Type B pancreatic cell (in vitro differentiated cells): ENCODE measurements around the gene NECTIN3. TPM values are rescaled to one million over a fixed set of nuclear protein-coding genes. Genes with fewer than 3 reads are reported as not detected.
A peak's percentile ranks its signal among the peaks of the same experiment; 100 is the strongest.

Source experiments
- DNase-seq: peaks from one replicate; pipeline ENCODE4 v3.0.0; 2021; ENCODE audit warnings: mixed read lengths; ENCODE audit not compliant: unreplicated experiment; ENCODE audit errors: extremely low spot score
- H3K27ac Mint-ChIP-seq: 2 replicates; pipeline ENCODE4 v1.8.0; 2021; ENCODE audit warnings: mild to moderate bottlenecking, mixed read lengths
- H3K27me3 Mint-ChIP-seq: 2 replicates; pipeline ENCODE4 v1.8.0; 2021; ENCODE audit warnings: mixed read lengths
- H3K36me3 Mint-ChIP-seq: 2 replicates; pipeline ENCODE4 v1.8.0; 2021; ENCODE audit warnings: mixed read lengths
- H3K4me1 Mint-ChIP-seq: one replicate; pipeline ENCODE4 v1.8.0; 2021; ENCODE audit warnings: mixed read lengths; ENCODE audit not compliant: unreplicated experiment
- H3K4me3 Mint-ChIP-seq: 2 replicates; pipeline ENCODE4 v1.8.0; 2021; ENCODE audit warnings: mild to moderate bottlenecking, mixed read lengths
- H3K9me3 Mint-ChIP-seq: 2 replicates; pipeline ENCODE4 v1.8.0; 2021; ENCODE audit warnings: mixed read lengths
- total RNA-seq: library from RNA; stranded (reverse); gene quantifications from 2 replicates; pipeline ENCODE4 v1.2.1, GENCODE V29; 2021; ENCODE audit warnings: low replicate concordance
- TF ChIP-seq, protein P1 (sequence below): fragments of 200-600 bp; sonication (generic); conservative IDR thresholded peaks from 2 replicates; pipeline ENCODE4 v1.5.0; 2021; ENCODE audit warnings: antibody characterized with exemption, mild to moderate bottlenecking

Gene NECTIN3
- total RNA-seq, 1 donor from 2014 or later, result 57.3 TPM

DNA sequence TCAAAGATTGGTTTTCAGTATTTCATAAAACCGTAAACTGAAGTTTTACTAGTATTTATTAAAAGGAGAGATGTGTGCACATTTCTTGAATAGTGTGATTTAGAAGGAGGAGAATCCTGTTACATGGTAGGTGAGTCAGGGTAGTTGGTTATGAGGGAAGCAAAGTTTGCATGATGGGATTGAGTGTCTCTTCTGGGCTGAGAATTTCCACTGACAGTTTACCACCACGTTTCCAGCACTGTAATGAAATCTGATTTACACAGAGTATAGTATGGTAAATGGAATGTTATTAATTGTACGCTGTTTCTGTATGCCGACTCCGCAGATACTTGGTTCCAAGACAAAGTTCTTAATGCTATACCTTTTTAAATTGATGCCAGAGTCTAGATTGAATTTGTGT lies 1.6 kb downstream of the NECTIN3 start:
- Mint-ChIP-seq H3K36me3 (no peaks in the 10 kb centered on the region), H3K27ac (peak overlapping the region; percentile 56), H3K27me3 (no peaks in the 10 kb centered on the region), H3K4me3 (peak overlapping the region; percentile 89), H3K9me3 (no peaks in the 10 kb centered on the region), H3K4me1 (peaks cover 41% of the 10 kb centered on the region)
- TF ChIP-seq, protein P1, sequence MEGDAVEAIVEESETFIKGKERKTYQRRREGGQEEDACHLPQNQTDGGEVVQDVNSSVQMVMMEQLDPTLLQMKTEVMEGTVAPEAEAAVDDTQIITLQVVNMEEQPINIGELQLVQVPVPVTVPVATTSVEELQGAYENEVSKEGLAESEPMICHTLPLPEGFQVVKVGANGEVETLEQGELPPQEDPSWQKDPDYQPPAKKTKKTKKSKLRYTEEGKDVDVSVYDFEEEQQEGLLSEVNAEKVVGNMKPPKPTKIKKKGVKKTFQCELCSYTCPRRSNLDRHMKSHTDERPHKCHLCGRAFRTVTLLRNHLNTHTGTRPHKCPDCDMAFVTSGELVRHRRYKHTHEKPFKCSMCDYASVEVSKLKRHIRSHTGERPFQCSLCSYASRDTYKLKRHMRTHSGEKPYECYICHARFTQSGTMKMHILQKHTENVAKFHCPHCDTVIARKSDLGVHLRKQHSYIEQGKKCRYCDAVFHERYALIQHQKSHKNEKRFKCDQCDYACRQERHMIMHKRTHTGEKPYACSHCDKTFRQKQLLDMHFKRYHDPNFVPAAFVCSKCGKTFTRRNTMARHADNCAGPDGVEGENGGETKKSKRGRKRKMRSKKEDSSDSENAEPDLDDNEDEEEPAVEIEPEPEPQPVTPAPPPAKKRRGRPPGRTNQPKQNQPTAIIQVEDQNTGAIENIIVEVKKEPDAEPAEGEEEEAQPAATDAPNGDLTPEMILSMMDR, result no peak
- DNase-seq, result no peak

DNA sequence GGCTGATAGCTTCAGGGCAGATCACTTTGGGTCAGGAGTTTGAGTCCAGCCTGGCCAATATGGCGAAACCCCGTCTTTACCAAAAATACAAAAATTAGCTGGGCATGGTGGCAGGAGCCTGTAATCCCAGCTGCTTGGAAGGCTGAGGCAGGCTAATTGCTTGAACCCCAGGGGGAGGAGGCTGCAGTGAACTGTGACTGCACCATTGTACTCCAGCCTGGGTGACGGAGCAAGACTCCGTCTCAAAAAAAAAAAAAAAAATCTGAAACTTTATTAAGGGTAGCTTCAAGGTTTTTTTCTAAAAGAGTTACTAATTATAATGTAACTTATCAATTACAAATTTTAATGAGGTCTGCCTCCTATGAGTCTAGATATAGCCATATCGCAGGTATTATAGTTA lies 5.1 kb downstream of the NECTIN3 start:
- Mint-ChIP-seq H3K4me1 (peaks cover 41% of the 10 kb centered on the region), H3K36me3 (no peaks in the 10 kb centered on the region), H3K4me3 (no peak overlapping the region), H3K27me3 (no peaks in the 10 kb centered on the region), H3K27ac (no peak overlapping the region), H3K9me3 (no peaks in the 10 kb centered on the region)
- no peak for DNase-seq
- TF ChIP-seq, protein P1, result no peak

DNA sequence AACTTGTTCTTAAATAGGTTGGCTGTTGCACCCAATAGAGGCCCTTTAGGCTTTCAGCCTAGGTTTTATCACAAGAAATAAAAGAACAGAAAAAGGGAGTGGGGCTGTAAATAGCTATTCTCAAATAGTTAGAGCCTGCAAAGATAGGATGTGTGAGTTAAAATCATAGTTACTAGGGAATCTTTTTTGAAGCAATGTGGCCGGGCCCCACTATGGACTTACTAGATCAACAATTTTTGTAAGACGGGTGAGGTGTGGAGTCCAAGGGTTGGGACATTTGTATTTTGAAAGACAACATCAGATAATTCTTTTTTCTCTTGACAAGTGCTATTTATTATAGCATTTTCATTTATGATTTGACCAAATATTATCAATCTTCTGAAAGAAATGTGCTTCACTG lies 5.8 kb downstream of the NECTIN3 start:
- no peaks in the 10 kb centered on the region for H3K36me3 Mint-ChIP-seq
- no peaks in the 10 kb centered on the region for H3K27me3 Mint-ChIP-seq
- no peaks in the 10 kb centered on the region for H3K9me3 Mint-ChIP-seq
- DNase-seq, result no peak
- no peak overlapping the region for H3K27ac Mint-ChIP-seq
- TF ChIP-seq, protein P1, result no peak
- H3K4me3 Mint-ChIP-seq, result peak overlapping the region; percentile 35
- peaks cover 41% of the 10 kb centered on the region for H3K4me1 Mint-ChIP-seq

DNA sequence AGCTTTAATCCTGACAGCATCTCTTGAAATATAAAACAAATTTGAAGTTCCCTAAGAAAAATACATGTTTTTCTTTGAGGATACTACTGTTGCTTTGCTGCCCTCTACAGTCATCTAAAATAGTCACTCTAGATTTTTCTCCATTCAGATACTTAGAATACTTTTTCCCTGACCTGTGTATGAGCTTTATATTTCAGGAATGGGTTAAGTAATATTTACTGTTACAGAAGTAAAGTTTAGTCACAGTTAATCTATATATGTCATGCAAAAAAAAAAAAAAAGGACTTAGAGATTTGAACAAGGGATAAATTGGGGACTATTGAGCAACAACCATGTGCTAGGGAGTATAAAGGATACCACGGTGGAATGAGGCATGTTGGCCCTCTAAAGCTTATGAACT lies 8.8 kb downstream of the NECTIN3 start:
- peaks cover 18% of the 10 kb centered on the region for H3K4me1 Mint-ChIP-seq
- TF ChIP-seq, protein P1, result peak; percentile 76
- no peaks in the 10 kb centered on the region for H3K36me3 Mint-ChIP-seq
- H3K9me3 Mint-ChIP-seq, result no peaks in the 10 kb centered on the region
- no peak for DNase-seq
- no peak overlapping the region for H3K27ac Mint-ChIP-seq
- no peaks in the 10 kb centered on the region for H3K27me3 Mint-ChIP-seq
- H3K4me3 Mint-ChIP-seq, result no peak overlapping the region

DNA sequence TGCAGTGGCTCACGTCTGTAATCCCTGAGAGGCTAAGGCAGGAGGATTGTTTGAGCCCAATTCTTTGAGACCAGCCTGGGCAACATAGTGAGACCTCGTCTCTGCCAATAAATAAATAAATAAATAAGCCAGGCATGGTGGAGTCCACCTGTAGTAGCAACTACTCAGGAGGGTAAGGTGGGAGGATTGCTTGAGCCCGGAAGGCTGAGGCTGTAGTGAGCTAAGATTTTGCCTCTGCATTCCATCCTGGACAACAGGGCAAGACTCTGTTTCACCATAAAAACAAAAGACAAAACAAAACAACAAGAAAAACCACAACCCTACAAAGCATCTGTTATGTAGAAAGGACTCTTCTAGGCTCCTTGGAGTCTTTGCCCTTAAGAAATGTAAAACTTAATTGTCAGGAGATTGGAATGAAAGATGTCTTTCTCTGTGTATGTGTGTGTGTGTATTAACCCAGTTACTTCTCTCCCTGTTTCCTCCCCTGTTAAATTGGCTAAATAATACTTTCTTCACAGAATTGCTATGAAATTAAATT lies 9.5 kb downstream of the NECTIN3 start:
- no peak for DNase-seq
- TF ChIP-seq, protein P1, result no peak
- H3K4me3 Mint-ChIP-seq, result no peak overlapping the region
- H3K36me3 Mint-ChIP-seq, result no peaks in the 10 kb centered on the region
- no peaks in the 10 kb centered on the region for H3K27me3 Mint-ChIP-seq
- H3K4me1 Mint-ChIP-seq, result peaks cover 16% of the 10 kb centered on the region
- no peak overlapping the region for H3K27ac Mint-ChIP-seq
- H3K9me3 Mint-ChIP-seq, result no peaks in the 10 kb centered on the region

DNA sequence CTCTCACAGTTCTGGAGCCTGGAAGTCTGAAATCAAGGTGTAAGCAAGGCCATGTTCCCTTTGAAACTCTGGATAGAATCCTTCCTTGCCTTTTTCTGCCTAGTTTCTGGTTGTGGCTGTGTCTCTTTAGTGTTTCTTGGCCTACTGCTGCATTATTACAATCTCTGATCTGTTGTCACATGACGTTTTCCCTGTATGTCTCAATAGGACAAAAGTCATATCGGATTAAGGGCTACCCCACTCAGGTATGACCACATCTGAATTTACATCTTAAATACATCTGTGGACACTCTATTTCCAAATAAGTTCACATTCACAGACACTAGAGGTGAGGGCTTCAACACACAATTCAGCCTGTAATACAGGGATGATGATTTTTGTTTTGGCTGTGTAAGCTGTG lies 13.3 kb downstream of the NECTIN3 start:
- no peaks in the 10 kb centered on the region for H3K27me3 Mint-ChIP-seq
- TF ChIP-seq, protein P1, result no peak
- no peaks in the 10 kb centered on the region for H3K36me3 Mint-ChIP-seq
- DNase-seq, result no peak
- H3K27ac Mint-ChIP-seq, result no peak overlapping the region
- no peaks in the 10 kb centered on the region for H3K9me3 Mint-ChIP-seq
- no peak overlapping the region for H3K4me3 Mint-ChIP-seq
- peaks cover 14% of the 10 kb centered on the region for H3K4me1 Mint-ChIP-seq
